HG02759 (cell line): ENCODE data around the gene MAP2K3.
A peak's percentile ranks its signal among the peaks of the same experiment; 100 is the strongest.
"Not testable (repeated sequence)": the region's sequence is repeated elsewhere in the genome, so short reads cannot be mapped to it uniquely, and the experiment has no call there.

Experiments used
- ATAC-seq: cut with Tn5 transposase; IDR thresholded peaks from one replicate; pipeline ENCODE4 v1.9.1; 2021; ENCODE audit warnings: mild to moderate bottlenecking, moderate library complexity; ENCODE audit not compliant: unreplicated experiment

MAP2K3 gene

DNA sequence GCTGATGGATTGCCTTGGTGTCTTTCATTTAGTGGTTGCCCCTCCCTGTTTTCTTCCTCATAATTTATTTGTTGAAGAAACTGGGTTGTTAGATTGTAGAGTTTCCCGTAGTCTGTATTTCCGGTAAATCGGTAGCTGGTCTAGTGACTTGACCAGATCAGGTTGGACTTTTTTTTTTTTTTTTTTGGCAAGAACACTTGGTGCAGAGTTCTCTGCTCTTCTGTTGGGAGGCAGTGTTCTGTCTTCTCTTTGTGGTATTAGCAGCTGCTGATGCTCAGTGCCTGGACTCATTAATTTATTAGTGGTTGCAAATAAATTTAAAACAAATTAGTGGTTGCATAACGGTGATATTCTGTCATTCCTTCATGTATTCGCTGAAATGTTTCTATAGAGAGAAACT is 40.2 kb downstream of the MAP2K3 start:
- not testable (repeated sequence) for ATAC-seq

DNA sequence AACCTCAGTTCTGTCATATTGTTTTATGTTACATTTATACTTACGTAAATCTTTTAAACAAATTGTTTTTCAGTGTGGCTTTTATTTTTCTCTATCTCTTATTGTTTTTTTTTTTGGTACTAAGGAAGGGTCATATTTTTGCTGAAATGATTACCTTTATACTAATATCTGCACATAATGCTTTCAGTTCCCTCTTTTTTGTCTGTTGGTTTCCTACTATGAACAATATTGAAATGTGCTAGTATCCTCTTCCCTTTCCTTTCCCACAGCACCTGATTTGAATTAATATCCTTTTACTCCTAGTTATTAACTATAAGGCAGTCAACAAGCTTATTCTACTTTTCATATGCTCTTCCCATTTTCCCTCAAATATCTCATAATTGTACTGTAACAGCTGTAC is 43.4 kb downstream of the MAP2K3 start:
- not testable (repeated sequence) for ATAC-seq

DNA sequence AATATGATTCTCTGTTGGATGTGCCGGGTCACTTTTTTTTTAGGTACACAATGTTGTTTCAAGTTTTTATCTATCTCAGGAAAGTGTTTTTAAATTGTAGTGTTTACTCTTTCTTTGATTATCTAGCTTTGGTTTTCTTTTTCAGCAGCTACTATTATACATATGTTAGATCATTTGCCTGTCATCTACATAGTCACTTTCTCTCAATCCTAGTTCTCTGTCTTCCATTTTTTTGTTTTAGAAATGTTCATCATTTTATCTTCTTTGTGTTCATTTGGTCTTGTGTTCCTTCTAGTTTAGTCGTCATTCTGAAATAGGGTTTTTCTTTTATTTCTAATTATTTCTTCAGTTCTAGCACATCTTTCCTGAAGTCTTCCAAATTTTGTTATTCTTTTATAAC is 44.3 kb downstream of the MAP2K3 start:
- ATAC-seq: not testable (repeated sequence)

DNA sequence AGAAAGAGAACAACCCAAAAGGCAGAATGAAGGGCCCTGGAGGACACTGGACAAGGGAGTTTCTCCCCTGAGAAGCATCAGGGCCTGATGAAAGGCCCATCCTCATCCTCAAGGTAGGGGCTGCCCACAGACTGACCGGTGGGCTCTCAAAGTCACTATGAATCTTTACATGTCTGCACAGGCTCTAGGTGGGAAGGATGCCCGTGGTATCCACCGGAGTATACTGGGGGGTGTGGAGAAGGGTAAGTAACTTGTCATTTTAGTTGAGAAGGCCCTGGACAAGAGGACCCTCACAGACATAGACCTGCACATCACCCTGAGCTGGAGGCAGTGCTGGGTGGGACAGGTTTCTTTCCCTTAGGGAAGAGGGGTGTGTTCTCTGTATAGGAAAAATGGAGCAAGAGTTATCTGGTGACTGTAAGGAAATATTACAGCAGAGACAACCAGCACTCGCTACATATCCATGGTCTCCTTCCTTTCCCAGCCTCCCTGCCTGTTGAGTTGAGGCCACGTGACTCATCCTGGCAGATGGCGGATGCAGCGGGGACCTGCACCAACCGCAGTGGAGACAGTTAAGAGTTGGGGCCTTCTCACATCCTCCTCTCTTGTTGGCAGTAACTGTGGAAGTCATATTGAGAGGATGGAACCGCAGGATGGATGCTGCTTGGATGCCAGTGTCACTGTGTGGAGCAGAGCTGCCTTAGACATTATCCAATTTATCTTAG is 46.1 kb downstream of the MAP2K3 start:
- no peak for ATAC-seq

DNA sequence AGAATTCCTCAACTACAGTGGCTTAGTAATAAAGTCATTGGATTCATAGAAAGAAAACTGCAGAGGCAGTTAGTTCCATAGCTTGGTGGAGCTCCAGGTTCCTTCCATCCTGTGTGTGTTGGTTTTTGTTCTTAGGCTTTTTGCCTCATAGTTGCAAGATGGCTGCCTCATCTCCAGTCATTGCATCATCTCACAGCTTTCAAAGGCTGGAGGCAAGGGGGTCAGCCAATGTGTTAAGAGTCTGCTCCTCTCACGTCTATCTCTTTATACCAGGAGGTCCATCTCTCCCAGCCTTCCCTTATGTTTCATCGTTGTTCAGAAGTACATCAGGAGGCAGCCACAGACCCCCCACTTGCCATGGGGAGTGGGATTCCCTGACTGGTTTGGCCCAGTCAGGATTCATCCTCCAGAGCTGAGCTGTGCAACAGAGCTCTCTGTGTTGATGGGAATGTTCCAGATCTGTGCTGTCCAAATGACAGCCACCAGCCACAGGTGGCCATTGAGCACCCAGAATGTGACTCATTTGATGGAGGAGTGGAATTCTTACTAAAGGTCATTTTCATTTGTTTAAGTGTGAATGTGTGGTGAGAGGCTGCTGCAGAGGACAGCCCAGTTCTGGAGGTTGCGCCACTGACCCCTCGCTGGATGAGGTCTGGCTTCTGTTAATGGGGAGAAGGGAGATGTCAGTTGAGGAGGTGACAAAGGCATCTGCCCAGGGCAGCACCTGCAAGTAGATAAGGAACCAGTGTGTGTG is 52.2 kb downstream of the MAP2K3 start:
- not testable (repeated sequence) for ATAC-seq

DNA sequence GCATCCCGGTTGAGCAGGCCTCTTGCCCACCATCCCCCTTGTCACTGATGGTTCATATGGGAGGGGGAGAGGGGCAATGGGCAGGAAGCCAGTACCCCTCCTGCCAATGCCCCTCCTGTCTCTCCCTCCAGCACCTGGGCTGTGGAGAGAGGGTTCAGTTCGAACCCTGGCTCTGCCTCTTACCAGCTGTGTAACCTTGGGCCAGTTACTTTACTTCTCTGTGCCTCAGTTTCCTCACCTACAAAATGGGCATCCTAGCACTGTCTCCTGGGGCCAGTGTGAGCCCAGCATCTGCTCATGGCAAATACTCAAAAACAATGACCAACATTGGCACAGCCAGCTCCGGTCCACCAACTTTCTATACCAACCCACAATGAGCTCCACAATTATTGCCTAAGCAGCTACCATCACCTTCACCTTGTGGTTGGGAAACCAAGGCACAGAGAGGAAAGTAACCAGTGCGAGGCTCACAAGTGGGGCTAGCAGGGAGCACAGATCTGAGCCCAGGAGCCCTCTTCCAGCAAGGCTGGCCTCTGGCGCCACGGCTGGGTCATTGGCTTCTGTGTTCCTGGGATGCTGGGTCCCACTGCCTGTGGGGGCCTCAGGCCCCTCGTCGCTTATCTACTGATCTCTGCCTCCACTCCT is 53.6 kb downstream of the MAP2K3 start:
- ATAC-seq: not testable (repeated sequence)

DNA sequence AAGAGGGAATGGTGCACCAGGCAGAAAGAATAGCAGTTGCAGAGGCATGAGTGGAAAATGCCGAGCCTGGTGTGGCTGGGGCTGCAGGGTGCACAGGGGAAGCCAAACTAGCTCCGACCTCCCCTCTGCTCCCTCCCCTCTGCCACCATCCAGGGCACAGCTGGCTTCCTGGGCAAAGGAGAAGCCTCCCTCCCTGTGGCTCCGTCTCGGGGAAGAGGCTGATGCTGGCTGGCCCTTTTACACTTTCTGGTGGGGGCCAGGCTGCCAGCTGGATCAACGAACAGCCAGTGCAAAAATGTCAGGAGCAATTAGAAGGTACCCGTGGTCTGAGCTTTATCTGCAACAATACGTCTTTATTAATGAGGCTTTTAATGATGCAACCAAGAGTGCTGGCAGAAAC is 54.5 kb downstream of the MAP2K3 start:
- ATAC-seq: no peak

DNA sequence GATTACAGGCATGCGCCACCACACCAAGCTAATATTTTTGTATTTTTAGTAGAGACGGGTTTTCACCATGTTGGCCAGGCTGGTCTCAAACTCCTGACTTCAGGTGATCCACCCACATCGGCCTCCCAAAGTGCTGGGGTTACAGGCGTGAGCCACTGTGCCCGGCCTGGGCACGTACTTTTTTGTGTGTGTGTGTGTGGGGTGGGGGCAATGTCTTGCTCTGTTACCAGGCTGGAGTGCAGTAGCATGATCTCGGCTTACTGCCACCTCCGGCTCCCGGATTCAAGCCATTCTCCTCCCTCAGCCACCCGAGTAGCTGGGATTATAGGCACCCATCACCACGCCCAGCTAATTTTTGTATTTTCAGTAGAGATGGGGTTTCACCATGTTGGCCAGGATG is 55.1 kb downstream of the MAP2K3 start:
- ATAC-seq: not testable (repeated sequence)

DNA sequence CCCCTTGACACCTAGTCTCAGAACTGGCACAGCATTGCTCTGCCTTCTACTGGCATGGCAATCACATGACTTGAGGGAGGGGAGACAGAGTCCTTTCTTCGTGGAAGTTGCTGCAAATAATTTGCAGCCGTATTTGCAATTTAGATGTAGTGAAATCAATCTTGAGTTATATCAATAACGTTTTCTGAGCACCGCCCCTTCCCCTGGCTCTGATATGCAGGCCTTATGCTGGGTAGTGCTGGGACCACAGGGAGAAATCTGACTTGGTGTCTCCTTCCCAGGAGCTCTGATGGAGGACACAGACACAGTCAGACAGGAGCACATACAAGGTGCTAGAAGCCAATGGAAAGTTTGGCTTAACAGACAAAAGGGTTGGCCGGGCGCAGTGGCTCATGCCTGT is 55.9 kb downstream of the MAP2K3 start:
- ATAC-seq: not testable (repeated sequence)

DNA sequence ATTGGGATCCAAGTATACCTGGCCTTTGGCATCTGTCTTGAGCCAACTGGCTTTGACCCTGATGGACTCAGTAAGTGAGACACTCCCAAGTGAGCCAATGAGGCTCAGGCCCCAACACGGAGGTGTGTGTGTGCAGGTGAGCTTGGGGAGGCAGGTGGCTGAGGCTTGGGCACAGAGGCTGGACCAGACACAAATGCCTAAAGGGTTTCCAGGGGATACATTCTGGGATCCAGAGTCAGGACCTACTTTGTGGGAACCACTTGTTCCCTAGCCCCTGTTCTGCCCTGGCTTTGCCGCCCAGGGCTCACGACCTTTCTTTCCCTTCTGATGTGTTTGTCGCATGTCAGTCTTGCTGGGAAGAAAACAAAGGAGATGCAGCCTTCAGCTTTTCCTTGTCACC is 56.8 kb downstream of the MAP2K3 start:
- ATAC-seq: not testable (repeated sequence)

DNA sequence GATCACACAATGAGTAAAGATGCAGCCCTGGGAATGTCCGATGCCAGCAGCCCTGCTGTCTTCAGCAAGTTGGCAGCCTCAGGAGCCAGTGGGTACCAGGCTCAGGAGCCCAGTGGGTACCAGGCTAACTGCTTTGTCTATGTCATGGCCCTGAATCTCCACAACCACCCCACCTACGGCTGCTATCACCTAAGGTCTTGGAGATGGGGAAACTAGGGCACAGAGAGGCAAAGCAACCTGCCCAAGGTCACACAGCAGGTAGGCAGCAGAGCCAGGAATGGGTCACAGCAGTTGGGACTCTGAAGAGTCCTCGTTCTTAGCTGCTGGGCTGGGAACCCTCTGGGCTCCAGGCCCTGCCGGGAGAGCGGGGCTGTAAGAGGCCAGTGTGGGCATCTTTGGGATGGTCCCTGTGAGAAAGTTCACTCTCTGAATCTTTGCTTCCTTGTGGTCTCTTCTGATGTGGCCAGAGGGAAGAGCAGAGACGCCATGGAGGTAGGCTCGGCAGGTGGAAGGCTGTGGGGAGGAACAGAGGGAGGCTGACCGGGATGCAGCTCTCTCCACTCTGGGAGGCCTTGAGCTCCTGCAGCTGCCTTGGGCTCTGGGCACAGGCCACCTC is 57.5 kb downstream of the MAP2K3 start:
- not testable (repeated sequence) for ATAC-seq

DNA sequence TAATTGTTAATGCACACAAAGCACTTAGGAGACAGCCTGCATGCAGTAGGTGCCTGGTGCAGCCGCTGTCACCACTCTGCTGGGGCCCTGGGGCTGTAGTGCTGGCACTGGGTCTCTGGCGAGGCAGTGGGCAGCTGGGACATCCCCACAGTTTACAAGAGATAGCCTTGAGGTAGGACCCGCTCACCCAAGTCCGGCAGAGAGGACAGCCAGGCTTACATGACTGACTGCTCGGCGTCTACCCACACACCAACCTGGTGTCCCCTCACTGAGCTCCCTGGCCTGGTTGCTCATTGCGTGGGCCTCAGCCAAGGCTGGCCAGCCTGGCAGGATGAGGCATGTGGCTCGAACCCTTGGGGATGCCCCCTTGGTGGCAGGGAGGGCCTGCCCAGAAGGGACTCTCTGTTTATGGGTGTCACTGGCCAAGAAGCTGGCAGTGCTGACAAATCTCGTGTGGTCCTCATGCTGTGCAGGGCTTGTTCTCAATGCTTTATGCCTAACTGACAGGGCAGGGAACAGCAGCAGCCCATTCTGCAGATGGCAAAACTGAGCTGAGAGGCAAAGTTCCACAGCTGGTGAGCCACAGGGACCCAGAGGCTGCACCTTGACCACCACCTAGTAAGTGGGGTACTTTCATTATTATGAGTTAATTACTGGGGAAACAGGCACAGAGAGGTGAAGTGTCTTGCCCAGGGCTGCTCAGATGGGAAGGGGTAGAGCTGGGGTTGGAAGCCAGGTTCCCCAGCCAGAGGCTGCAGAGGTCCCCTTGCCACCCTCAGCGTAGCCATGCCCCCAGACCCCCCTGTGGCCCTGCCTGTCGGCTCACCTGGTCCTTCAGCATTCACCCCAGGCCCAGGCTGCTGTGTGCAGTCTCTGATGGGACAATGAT is 58.8 kb downstream of the MAP2K3 start:
- ATAC-seq: not testable (repeated sequence)

DNA sequence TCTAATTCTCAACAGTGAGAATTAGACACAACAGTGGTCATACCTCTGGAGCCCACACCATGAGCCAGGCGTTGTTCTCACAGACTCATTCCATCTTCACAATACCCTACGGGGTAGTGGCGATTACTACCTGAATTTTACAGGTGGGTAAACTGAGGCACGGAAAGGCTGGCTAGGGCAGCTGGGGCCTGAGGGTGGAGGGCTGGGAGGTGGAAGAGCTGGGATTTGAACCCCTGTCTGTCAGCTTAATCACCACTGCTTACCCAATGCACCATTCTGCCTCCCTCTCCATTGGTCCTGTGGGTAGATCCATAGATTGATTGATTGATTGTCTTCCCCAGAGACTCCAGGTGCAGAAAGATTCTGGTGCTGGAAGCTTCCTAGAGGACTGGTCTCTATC is 60.3 kb downstream of the MAP2K3 start:
- not testable (repeated sequence) for ATAC-seq

DNA sequence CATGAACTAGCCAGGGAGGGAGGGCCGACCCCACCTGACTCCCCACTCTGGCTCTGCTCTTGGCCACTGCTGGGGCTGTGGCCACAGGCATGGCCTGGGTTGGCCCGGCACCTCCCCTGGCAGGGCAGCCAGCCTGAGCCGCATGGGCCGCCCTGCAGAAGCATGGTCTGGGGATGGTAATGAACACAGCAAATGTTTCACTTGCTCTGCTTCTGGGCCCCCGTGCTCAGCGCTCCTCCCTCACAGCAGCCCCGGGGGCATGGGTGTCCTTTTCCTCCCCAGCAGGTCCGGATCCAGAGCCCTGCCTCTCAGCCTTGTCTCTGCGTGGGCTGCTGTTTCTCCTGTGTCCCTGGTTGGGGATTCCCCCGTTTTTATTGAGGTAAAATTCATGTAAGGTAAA is 60.7 kb downstream of the MAP2K3 start:
- no peak for ATAC-seq

DNA sequence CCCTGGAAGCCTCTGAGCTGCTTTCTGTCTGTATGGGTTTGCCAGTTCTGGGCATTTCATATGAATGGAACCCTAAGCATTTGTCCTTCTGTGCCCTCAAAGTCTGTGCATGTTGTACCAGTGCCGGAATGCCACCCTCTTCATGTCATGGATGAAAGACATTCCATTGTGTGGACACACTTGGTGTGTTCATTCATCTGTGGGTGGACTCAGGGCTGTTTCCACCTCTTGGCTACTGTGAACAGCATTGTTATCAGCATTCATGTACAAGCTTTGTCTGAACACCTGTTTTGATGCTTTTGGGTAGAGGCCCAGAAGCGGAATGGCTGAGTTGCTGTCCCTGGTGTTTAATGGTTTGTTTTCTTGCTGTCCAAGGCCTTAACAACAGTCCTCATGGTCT is 61.6 kb downstream of the MAP2K3 start:
- not testable (repeated sequence) for ATAC-seq

DNA sequence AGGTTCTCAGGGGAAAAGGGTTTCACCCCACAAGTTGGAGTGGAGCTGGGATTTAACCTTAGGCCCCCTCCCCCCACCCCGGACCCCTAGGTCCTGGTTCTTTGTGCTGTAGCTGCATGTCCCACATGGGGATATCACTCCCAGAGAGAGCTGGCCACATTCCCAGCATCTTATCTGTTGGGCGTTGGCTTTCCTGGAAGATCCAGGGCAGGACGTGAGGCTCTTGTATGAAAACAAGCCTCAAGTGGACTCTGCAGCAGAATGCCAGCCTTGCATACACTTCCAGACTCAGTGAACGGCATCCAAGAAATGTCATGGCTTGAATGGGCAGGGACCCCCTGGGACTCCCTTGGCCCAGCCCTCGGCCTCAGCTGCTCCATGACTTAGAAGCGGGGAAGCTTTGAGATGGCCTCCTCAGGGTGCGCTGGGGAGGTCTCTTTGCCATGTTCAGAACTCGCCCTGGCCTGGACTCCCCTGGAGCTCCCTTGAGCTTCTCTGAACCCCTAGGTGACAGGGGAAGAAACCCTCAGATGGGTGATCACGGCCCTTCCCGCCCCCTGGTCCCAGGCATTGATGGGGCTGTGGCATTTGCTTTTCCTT is 62.2 kb downstream of the MAP2K3 start:
- ATAC-seq: not testable (repeated sequence)

DNA sequence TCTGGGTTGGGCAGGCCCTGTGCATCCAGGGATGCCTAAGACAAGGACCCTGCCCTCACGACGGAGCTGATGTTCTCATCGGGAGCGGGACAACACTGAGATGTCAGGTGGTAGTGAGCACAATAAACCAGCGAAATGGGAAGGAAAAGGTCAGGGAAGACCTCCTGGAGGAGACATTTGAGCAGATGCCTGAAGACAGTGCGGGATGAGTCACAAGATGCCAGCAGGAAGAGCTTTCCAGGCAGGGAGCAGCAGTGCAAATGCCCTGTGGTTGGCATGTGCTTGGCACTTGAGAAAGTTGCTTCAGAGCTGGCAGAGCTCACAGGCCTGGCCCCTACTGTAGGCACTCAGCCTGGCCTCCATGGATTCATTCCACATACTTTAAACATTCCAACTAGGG is 63.1 kb downstream of the MAP2K3 start:
- ATAC-seq: not testable (repeated sequence)

DNA sequence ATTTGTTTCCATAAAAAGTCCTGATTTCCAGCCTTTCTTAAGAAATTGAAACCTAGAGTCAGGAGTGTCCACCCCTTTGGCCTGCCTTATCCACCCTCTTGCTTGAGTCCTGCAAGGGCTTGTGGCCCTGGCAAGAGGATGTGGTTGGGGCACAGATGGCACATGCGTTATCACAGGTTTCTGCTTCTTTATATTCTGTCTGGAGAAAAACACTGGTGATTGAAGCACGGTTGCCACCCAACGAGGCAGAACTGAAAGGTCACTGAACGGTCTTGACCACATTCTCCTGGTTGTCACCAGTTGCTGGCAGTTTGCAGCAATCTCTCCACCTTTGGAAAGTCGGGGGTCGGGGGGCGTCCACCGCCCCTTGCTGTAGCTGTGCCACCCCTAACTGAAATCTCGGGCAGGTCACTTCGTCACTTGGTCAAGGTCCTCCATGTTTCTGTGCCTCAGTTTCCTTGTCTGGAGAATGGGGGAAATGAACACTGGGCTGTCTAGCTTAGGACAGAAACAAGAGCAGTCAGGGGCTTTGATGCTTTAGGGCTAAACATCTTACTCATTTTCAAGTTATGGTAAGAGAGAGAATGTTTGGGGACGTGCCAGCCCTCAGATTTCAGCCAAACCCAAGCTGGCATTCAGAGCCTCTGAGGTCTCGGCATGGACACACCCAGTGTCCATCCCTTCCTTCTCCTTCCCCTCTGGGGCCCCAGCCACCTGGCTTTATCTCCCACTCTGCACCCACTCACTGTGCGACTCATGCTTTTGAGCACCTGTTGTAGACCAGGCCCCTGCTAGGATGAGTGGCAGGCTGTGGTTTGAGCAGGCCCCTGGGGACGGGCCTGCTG is 63.8 kb downstream of the MAP2K3 start:
- peak; percentile 81 for ATAC-seq

DNA sequence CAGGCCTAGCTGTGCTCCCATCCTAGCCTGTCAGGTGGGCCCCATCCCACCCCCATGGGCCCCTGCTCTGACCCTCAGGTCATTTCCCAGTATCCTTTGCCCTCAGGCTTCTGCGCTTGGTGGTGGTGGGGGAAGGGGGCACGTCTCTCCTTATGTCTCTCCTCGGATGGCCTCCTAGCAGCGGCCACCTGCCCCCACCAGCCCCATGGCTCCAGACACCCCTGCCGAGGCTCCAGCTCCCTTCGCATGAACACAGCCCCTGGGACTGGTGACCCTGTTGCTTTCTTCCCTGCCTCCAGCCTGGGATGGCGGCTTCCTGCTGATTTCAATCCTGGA is 64.4 kb downstream of the MAP2K3 start:
- ATAC-seq: not testable (repeated sequence)
